Panc1 (cell line): ENCODE measurements around the gene VAT1. TPM values are rescaled to one million over a fixed set of nuclear protein-coding genes. Genes with fewer than 3 reads are reported as not detected.

Source experiments
- ATAC-seq: fragments of 200-7000 bp; cut with Tn5 transposase; 2 replicates; pipeline ENCODE4 v1.9.1; 2020; ENCODE audit warnings: mild to moderate bottlenecking, moderate library complexity
- BruUV-seq: library from RNA; stranded (reverse); fragments of 400-500 nt; replicated peaks from 2 replicates; lab custom pipeline; 2021; lab: Mats Ljungman, UMichigan
- CTCF ChIA-PET: fragments of 300-600 bp; sonication (Branson Sonifier 250); formaldehyde crosslinking; loops from one replicate; lab custom pipeline; 2022; ENCODE audit warnings: antibody characterized with exemption; lab: Charles Lee
- POLR2A ChIA-PET: fragments of 300-600 bp; sonication (Branson Sonifier 250); formaldehyde crosslinking; loops from one replicate; lab custom pipeline; 2022; ENCODE audit warnings: antibody characterized with exemption; lab: Charles Lee
- DNase-seq: peaks from one replicate; pipeline ENCODE4 v3.0.0-alpha.2; 2010; ENCODE audit warnings: low read depth, low spot score
- H3K27ac ChIP-seq: 2 replicates; pipeline ENCODE4 v1.5.1; 2011; ENCODE audit warnings: mild to moderate bottlenecking, low read length, inconsistent platforms
- H3K27me3 ChIP-seq: fragments of 200-500 bp; sonication (Bioruptor generic); 2 replicates; pipeline ENCODE4 v1.6.0; 2014; ENCODE audit warnings: low read length, inconsistent platforms; ENCODE audit not compliant: control insufficient read depth, insufficient read depth
- H3K36me3 ChIP-seq: fragments of 200-500 bp; sonication (Bioruptor generic); 2 replicates; pipeline ENCODE4 v1.5.1; 2014; ENCODE audit warnings: inconsistent platforms, mild to moderate bottlenecking, low read length, moderate library complexity; ENCODE audit not compliant: control insufficient read depth, insufficient read depth
- H3K4me1 ChIP-seq: 2 replicates; pipeline ENCODE4 v1.5.1; 2011; ENCODE audit warnings: inconsistent platforms, mild to moderate bottlenecking, low read length, moderate library complexity; ENCODE audit not compliant: control insufficient read depth, insufficient read depth
- H3K4me3 ChIP-seq, 2 experiments: 2 replicates each; pipeline ENCODE4 v1.5.1; 2011 to 2012; ENCODE audit warnings: low read depth in 2 of 2, low read length in 2 of 2, mild to moderate bottlenecking in 2 of 2, inconsistent platforms in 1 of 2, moderate library complexity in 1 of 2
- H3K9me3 ChIP-seq: fragments of 200-500 bp; sonication (Bioruptor generic); 2 replicates; pipeline ENCODE4 v1.5.1; 2014; ENCODE audit warnings: low read depth, mild to moderate bottlenecking, inconsistent platforms, low read length, moderate library complexity; ENCODE audit not compliant: control insufficient read depth, insufficient read depth
- CTCF ChIP-seq: fragments of 450-650 bp; IDR thresholded peaks from 2 replicates; pipeline ENCODE4 v1.5.1; 2017; ENCODE audit warnings: mild to moderate bottlenecking
- POLR2AphosphoS5 ChIP-seq: IDR thresholded peaks from 2 replicates; pipeline ENCODE4 v1.6.1; 2012; ENCODE audit warnings: mild to moderate bottlenecking, low read depth, low read length, moderate library complexity
- REST ChIP-seq, 2 experiments: IDR thresholded peaks; 2 replicates each; pipeline ENCODE4 v1.6.1; 2011 to 2012; ENCODE audit warnings: low read depth in 2 of 2, control low read depth in 1 of 2, low read length in 1 of 2, mild to moderate bottlenecking in 1 of 2, moderate library complexity in 1 of 2; ENCODE audit not compliant: insufficient read depth in 1 of 2
- SIN3A ChIP-seq: IDR thresholded peaks from 2 replicates; pipeline ENCODE4 v1.6.1; 2012; ENCODE audit warnings: low read depth, mild to moderate bottlenecking, low read length, moderate library complexity, borderline replicate concordance; ENCODE audit not compliant: insufficient read depth
- TCF7L2 ChIP-seq: IDR thresholded peaks from 2 replicates; pipeline ENCODE4 v1.6.1; 2011; ENCODE audit warnings: mild to moderate bottlenecking, low read depth, low read length, inconsistent platforms
- in situ Hi-C: cut with HindIII; loops from 2 replicates; pipeline ENCODE4 v1.10.0; 2016; ENCODE audit warnings: low sequenced_read_pairs, low pct_unique_long_range_greater_than_20kb
- intact Hi-C: fragments of 100-400 bp; cut with micrococcal nuclease; formaldehyde crosslinking; loops from one replicate; pipeline ENCODE4 v1.10.0; 2022; ENCODE audit not compliant: unreplicated experiment
- total RNA-seq: library from RNA; stranded (reverse); gene quantifications from one replicate; pipeline ENCODE4 v1.2.1, GENCODE V29; 2021; ENCODE audit not compliant: unreplicated experiment

The VAT1 gene
- total RNA-seq, 1 experiment from 2014 or later: 169 TPM

GRCh38 chr17:42971589-42971988 is 50.6 kb downstream of the VAT1 start:
- Histone ChIP-seq H3K9me3 (no peaks in the 10 kb centered on the region), H3K4me1 (no peaks in the 10 kb centered on the region), H3K36me3 (no peaks in the 10 kb centered on the region), H3K27ac (no peak overlapping the region), H3K4me3 (no peak overlapping the region), H3K27me3 (no peaks in the 10 kb centered on the region)
- ChIA-PET POLR2A (no interaction called here), CTCF (no interaction called here)
- TF ChIP-seq POLR2AphosphoS5 (no peak), SIN3A (no peak), REST (IDR thresholded peaks at IDR 0.05; ENCODE audit: insufficient read depth in 1 of 2, low read depth in 2 of 2, low read length in 1 of 2) (no peak), TCF7L2 (no peak), CTCF (no peak)
- peak; percentile 45; the same call in 1 of the 2 replicates for ATAC-seq
- intact Hi-C loops (no loop called here), in situ Hi-C loops (no loop called here)
- BruUV-seq: no TSS peak
- DNase-seq: no peak

GRCh38 chr17:42969001-42969581 is 53.1 kb downstream of the VAT1 start:
- no peak overlapping the region for H3K4me3 ChIP-seq
- intact Hi-C loops: no loop called here
- no peaks in the 10 kb centered on the region for H3K9me3 ChIP-seq
- no peaks in the 10 kb centered on the region for H3K36me3 ChIP-seq
- no peaks in the 10 kb centered on the region for H3K4me1 ChIP-seq
- in situ Hi-C loops: no loop called here
- H3K27me3 ChIP-seq: no peaks in the 10 kb centered on the region
- TF ChIP-seq SIN3A (no peak), POLR2AphosphoS5 (no peak), TCF7L2 (no peak), REST (IDR thresholded peaks at IDR 0.05; ENCODE audit: insufficient read depth in 1 of 2, low read depth in 2 of 2, low read length in 1 of 2) (no peak), CTCF (no peak)
- DNase-seq (no peak), ATAC-seq (no peak)
- no peak overlapping the region for H3K27ac ChIP-seq
- ChIA-PET POLR2A (interaction anchor here (0.6 to 0.7 kb wide), 4 partner anchors 9 to 135 kb away, joined by 5 to 10 read pairs (median 7); no protein-coding TSS in a partner anchor), CTCF (no interaction called here)
- no TSS peak for BruUV-seq
